Activated CD4-positive, alpha-beta T cell treated with anti-CD3 and anti-CD28 coated beads, Interleukin-2, amount 50 U/mL, for 16 hours (primary cell): ENCODE data around the gene BCAR3.
"Not testable (repeated sequence)": the region's sequence is repeated elsewhere in the genome, so short reads cannot be mapped to it uniquely, and the experiment has no call there.

Experiments
- DNase-seq: peaks from one replicate; pipeline ENCODE4 v3.0.0-alpha.2; 2020

The BCAR3 gene

DNA sequence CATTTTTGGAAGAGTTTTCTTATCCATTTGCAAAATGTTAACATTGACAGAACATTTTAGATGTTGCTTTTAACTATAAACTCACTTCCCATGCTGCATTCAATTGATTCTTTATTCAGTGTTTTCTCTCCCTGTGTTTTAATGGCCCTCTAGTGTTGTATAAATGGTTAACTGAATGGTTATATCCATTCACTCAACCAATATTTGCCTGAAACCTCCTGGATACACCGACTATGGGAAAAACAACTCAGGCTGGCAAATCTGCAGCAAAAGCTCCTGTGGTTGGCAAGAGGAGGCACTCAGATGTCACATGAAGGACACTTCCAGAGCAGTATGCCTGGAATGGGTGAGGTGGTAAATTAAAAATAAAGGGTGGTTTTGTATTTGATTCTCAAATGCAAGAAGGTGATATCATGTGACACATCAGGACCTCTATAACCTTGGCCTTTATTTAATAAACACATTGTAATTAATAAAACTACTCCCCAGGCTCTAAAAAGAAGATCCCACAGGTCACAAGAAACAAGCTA lies 107.6 kb downstream of the BCAR3 start:
- no peak for DNase-seq

DNA sequence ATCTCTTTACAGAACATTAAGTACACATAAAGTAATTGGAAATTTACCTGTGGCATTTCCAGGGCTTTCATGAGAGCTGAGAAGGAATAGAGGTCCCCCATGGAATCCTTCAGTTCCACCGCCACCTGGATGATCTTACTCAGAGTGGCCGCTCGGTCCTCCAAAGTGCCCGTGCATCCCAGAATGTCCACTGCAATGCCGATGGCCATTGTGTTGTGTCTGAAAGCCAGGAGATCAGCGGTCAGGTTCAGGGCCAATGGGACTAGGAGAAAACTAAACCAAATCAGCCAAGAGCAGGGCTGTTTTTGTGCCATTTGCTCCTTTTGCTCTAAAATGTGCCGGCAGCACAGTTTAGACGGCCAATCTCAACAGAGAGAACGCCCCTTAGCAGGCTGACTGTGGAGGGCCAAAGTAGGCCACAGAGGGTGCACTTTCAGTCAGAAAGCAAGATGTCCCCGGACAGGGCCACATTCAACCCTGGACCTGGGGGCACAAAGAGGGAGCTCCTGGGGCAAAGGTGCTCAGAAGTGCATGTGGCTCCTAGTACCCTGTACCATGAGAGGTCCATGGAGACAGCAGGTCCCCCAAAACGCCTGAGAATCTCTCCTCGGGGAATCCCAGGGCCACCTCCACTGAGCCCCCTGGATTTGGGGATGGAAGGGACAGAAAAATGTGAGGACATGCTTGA lies 109.9 kb downstream of the BCAR3 start:
- no peak for DNase-seq

DNA sequence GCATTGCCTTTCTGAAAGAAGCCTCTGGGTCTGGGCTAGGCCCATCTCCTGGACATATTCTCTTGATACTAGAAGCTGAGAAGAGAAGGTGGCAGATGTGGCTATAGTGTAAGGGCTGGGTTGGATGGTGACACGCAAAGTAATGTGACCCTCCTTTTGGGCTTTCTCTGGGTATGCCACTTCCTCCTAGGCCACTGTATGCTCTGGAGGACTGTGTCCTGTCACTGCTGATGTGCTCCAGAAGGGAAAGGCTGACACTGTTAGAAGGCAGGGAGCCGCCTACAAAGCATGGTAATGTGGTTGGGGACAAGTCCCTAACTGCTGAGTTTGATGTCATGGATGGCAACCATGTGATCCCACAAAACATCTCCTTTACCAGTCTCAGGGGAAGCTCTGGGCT lies 112.1 kb downstream of the BCAR3 start:
- no peak for DNase-seq

DNA sequence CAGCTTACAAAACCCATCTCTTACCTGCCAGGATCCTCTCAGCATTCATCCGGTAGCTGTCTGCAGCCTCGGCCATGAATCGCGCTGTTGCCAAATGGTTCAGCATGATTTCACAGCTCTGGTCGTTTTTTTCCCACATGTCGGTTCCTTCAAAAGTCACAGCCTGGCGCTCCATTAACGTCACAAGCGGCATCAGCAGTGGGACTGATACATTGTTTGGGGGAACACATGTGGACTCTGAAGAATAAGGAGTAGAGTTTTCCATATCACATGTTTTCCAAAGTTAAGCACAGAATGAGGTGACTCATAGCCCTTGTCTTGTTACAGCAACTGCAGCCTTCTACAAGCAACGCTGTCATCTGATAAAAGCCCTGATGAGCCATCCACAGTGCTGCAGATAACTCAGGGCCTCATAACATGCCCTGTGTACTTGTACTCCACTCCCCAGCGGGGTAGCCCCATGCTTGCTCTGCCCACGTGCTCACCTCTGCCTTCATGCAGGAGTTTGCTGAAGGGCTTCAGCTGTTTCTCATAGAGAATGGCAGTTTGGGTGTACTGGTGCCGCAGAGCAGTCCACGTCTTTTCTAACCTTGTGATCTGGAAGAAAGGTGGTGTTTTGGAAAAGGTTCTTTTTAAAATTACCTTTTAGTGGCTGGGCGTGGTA lies 114.2 kb downstream of the BCAR3 start:
- DNase-seq, result no peak

DNA sequence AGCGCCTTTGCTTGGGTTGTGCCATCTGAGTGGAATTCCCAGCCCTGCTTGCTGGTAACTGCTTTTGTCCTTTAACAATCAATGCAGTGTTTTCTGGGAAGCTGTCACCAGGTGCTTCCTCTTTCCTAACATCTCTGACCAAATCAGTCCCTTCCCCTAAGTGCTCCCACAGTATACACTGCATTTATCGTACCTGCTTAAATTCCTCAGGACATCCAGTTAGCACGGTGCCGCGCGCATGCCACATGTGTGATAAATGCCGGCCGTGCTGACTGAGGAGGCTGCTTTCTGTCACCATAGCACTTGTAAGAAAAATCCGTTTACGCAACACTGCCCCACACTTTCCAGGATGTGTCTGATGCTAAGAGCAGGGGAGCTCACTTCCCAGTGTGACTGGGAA lies 115.4 kb downstream of the BCAR3 start:
- DNase-seq, result no peak

DNA sequence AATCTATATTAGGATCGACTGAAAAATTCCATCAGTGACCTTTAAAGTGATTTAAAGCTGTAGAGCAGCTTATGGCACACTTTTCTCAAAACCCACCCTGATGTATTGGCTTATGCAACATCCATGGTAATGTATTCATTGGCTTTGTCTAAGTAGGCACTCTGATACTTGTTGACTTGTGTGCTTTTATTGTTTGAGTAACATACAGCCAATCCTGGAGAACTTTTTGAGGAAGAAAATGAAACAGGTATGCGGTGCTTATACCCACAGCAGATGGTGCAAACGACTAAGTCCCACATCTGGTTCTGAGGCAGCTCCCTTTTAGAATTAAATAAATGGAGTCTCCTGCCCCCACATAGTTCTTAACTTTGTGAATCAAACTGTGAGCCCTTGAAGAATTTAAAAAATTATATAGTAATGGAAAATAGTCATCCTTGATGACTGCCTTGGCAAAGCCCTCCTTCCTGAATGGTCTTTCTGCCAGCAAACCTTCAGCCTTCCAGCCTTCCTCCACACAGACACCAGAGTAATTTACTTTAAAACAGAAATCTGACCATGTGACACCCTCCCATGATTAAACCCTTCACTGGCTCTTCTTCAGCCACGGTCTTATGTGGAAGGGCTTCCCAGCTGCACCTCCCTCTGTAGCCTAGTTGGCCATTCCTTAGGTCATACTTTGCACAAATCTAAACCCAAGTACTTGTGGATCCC lies 116.0 kb downstream of the BCAR3 start:
- DNase-seq, result no peak

DNA sequence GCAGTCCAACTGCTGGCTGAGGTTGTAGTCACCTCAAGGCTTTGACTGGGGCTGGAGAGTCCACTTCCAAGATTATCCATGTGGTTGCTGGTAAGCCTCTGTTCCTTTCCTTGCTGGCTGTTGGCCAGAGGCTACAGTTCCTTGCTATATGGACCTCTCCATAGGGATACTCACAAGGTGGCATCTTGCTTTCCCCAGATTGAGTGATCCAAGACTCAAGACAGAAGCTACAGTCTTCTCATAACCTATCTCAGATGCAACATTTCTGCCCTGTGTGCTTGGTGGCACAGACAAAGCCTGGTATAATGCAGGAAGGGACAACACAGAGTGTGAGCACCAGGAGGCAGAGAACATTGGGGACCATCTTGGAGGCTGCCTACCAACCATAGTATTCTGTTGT lies 121.9 kb downstream of the BCAR3 start:
- DNase-seq, result no peak

DNA sequence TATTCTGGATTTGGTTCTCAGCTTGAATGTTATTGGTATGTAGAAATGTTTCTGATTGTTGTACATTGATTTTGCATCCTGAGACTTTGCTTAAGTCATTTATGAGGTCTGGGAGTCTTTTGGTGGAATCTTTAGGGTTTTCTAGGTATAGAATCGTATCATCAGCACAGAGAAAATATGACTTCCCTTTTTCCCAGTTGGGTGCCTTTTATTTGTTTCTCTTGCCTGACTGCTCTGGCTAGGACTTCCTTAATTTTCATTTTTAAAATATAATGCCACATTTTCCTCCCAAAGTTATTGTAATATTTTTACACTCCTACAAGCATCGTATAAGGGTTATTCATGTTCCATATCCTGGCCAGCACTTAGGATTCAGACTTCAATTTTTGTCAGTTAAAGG lies 122.6 kb downstream of the BCAR3 start:
- no peak for DNase-seq

DNA sequence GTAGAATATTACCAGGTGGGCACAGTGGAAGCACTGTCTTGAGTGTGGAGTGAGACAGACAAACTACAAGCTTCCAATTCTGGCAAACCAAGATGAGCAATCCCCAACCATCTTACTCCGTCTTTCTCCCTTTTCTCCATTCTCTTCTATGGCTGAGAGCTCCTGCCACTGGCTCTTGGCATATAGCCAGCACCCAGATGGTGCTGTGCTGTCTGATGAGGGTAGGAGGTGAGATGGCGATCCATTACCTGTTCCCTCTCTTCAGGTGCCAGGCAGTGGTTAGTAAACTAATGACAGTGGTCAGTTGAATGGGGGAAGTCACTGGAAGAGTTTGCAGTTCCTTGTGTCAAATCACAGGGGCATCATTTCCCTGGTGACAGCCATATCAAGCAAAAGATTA lies 125.3 kb downstream of the BCAR3 start:
- no peak for DNase-seq

DNA sequence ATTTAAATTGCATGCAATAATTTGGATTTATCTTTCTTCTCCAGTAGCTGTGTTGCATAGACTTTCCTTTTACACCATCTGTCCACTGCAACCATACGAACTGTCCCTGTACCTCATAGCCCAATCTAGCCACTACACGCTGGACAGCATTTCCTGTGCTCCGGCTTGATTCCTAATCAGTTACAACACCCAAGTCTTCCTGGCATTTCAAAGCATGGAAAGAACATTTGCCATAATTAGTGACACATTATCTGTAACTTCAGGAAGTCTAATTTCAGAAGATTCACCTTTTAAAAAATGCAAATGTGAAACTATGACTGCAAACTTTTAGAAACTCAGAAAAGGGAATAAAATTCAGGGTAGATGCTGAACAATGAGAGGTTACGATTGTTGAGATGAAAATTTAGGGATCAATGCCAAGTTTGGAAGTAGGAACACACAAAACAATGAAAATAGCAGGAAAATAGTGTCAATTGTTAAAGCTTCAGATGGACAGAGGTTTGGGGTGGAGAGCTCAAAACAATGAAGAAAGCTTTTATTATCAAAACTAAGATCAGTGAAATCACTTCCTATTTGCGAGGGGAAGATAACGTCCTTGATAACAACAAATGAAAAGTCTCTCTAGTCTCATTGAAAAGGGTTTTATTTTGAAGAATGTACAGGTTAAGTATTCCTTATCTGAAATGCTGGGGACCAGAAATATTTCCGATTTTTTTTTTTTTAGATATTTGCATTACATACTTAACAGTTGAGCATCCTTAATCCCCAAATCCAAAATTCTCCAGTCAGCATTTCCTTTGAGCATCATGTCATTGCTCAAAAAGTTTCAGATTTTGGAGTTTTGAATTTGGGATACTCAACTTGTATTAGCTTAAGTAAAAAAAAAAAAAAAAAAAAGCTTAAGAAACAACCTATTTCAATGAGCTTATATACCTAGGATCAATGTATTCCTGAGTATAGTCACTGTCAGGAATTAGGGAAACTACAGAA lies 126.5 kb downstream of the BCAR3 start:
- no peak for DNase-seq

DNA sequence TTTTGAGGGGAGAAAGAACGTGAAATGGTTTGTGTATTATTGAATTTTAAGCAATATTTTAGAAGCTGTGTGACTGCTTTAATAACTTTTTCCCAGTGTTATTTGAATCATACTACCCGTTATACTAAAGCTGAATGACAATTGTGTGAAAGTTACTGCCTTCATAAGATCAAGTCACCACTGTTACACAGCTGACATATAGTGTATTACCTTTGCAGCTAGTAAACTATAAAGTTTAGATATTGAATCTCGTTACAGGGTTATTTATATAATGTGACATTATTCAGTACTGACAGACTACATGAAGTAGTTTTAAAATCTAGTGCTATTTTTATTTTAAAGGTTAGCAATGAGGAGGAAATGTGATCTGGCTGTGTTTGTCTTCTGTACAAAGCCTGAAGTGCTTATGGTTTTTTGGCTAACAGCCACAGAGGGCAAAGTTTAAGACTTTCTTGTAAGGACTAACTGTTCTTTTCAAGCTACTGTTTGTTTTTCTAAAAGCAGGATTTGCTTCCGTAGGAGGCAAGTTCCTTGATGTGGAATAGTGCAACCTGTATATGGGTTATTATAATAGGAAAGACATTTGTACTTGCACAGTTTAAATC lies 127.6 kb downstream of the BCAR3 start:
- not testable (repeated sequence) for DNase-seq

DNA sequence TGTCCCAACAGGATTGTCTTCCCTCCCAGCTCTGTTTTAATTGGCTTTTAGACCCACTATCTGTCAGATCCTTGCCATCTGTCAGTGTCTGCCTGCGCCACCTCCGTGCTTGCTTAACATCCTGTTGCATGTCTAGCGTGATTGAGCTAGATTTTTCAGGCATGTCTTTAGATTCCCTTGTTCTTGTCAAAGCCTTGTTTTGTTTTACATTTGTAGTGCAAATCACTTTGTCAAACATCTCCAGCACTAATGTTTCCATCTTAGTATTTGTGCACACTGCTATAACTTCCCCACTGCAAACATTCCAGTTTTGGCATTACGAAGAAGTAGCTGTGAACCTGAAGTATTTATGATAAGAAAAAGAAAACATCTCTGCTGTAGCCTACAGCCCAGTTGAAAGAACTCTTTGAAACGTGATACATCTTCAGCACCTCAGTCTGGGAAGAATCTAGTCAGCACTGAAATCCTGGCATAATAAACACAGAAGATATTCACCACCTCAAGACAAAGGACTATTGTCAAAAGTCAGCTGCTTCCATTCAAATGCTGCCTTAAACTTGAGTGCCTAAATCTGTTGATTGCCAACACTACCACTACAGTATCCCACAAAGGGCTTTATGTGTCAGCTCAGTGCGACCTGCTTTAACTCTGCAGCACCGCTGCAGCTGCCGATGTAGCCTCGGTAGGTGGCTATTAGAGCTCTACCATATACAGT lies 128.7 kb downstream of the BCAR3 start:
- DNase-seq, result no peak

DNA sequence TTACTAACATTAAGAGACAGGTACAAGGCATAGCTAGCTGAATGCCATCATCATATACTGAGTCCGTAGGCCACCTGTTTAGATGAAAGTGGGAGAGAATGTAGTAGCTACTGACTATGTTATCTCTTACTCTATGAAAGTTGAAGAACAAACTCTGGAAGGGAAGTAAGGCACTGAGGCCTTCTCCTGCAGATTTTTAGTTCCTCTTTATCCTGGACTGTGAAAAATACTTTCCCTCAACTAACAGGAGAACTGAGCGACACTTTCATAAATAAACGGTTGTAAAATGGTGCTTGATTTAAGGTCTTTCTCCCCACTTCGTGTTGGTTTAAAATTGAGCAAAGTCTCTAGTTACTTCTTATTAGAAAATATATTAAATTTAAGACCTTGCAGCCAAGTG lies 131.8 kb downstream of the BCAR3 start:
- DNase-seq, result no peak

DNA sequence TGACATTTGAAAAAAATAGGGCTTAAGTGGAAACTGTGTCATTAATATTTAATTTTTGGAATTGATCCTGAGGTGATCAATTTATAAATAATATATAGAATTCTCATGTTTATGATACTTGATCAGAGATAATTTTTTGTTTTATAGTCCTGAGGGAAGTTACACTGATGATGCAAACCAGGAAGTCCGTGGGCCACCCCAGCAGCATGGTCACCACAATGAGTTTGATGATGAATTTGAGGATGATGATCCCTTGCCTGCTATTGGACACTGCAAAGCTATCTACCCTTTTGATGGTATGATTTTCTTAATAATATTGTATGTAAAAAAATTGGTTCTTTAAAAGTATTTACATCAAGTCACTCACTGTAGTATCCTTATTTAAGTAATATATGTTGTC lies 132.5 kb downstream of the BCAR3 start:
- no peak for DNase-seq

DNA sequence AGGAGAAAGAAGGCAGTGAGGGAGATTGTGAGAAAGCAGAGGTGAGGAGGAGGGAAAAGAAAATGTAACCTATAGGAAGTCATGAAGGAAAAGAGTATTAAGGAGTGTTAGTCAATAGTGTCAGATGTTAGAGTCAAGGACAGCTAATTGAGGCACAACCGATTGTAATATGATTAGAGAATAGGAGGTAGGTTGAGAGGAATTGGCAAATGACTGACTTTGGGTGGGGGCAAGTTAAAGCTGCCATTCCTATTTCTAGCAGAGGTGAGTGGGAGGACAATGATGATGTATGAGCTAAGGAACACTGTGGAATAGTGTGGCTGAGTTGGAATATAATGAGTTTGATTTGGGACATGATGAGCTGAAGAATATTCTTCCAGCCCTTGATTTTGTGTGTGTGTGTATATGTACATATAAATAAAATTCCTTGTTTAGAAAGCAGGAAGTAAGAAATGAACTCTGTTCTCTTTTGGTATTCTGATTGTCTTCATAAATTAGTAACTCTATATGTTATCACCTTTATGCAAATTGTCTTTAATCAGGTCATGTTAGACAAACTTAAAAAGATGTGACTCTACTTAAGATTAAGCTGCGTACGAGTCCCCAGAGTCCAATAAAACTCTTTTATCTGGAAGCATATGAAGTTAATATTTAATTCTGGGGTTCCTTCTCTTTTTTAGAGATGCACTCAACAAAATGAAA lies 135.3 kb downstream of the BCAR3 start:
- no peak for DNase-seq

DNA sequence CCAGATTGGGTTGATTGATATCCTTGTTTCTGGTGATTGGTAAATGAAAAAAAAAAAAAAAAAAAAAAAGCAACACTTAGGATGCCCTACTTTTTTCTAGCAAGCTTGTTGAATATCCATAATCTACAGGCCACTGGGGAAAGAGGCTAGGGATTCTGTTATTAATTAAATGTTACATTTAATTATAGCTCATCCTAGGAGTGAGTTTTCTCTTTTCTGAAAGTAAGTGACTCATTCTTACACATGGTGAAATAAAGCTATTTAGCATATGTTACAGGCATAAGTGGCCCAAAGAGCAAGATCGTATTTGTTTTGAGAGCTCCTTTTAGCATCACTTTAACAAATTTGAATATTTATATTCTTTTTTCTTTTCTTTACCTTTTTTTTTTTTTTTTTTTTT lies 139.2 kb downstream of the BCAR3 start:
- DNase-seq, result no peak

DNA sequence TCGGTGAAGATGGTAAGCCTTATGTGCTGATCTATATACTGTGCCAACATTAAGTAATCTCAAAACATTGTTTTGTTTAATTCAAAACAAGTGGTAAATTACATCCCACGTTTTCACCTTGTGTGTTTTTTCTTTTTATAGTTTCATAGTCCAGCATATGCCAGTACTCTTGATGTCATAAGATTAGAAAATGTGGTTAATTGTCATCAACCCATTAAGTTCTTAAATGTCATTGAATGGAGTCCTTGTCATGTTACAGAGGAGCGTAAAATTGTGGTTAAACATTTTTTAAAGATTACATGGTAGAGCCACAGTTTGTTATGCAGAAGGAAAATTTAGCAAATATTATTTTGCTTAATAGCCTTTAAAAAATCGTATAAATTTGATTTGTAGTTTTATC lies 140.6 kb downstream of the BCAR3 start:
- no peak for DNase-seq

DNA sequence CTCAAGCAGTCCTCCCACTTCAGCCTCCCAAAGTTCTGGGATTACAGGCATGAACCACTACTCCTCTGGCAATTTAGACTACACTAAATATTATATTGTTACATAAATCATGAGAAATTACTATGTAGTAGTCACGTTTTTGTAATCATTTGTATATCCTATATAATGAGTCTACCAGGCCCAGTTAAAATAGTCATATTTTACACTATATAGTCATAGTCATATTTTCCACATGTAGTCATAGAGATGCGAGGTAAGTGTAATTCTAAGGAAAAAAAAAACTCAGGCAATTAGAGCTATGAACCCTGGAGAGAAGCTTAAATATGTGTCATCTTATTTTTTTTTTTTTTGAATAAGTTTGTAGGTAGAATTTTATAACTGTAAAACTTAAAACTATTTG lies 143.7 kb downstream of the BCAR3 start:
- DNase-seq, result no peak

DNA sequence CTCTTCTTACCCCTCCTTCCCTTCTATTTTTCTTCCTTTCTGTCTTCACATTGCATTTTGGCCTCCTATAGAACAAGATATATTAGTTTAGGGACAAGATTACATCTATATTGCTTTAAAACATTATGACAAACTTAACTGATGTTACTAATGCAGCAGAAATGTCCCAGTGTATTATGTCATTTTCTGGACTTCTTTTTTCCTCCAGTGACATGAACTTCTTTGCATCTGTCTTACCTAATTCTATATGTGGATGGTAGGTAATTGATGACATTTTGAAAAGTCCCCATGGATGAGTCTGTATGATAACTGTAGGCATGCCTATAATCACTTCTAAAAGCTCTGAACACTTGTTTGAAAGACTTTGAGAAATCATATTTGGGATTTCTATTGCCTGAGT lies 144.2 kb downstream of the BCAR3 start:
- DNase-seq, result no peak

DNA sequence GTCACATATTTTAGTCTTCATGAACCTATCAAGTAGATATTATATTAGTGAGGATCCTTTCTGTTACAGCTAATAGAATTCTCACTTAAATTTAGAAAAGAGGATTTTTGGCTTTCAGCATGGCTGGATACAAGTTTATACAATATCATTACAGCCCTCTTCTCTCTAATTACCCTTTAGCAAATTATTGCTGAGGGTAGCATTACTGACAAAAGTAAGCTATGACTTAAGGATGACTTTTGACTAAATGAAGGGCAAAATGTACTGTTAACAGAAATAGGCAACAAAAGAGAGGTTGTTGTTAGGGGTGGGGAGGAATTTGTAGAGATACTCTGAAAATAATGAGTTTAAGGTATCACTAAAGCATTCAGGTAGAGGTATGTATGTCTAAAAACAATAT lies 148.0 kb downstream of the BCAR3 start:
- DNase-seq, result no peak

DNA sequence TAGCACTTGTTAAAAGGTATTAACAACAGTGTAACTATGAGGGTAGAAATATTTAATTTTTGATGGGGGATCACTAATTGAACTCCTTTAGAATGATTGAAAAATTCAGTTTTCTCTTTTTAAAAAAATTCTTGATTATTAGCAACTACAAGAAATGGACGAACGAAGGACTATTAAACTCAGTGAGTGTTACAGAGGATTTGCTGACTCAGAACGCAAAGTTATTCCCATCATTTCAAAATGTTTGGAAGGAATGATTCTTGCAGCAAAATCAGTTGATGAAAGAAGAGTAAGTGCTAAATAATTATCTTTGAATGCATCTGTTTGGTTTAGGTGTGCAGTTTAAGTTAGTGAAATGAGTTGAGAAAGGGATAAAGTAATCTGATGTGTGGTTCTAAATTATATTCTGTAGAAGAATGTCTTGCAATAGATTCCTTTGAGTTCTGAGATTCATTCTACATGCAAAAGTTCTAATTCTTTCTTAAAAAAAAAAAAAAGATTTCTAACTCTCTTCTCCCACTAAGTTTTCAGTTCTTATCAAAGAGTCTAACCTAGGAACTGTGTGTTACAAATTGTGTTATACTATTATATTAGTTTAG lies 148.8 kb downstream of the BCAR3 start:
- DNase-seq, result no peak
